SK-N-SH (cell line): ENCODE data around the gene GNAT1. TPM values are rescaled to one million over a fixed set of nuclear protein-coding genes. Genes with fewer than 3 reads are reported as not detected.

ENCODE experiments used
- CTCF ChIA-PET: fragments of 300-600, 350-600 bp; formaldehyde crosslinking; extraction: SDS; loops from one replicate; lab custom pipeline; 2021; lab: Yijun Ruan, JAX
- POLR2A ChIA-PET: fragments of 350-600 bp; sonication (Branson Sonifier 250); formaldehyde crosslinking; extraction: SDS; loops from one replicate; lab custom pipeline; 2020; ENCODE audit warnings: antibody characterized with exemption, inconsistent platforms; lab: Yijun Ruan, JAX
- DNase-seq: peaks from one replicate; pipeline ENCODE4 v3.0.0; 2012
- H2AFZ ChIP-seq: fragments of 200-600 bp; sonication (generic); 2 replicates; pipeline ENCODE4 v1.8.1; 2016; ENCODE audit warnings: antibody characterized with exemption, mild to moderate bottlenecking, low read depth
- H3F3A ChIP-seq: fragments of 200-600 bp; sonication (generic); replicated peaks from 2 replicates; pipeline ENCODE3; 2016; ENCODE audit warnings: antibody characterized with exemption, mild to moderate bottlenecking; ENCODE audit not compliant: insufficient read depth
- H3K27ac ChIP-seq, 2 experiments: fragments of 200-500 bp in 1 of 2; fragments of 200-600 bp in 1 of 2; sonication (Bioruptor generic) in 1 of 2; sonication (generic), shearing (Covaris generic) in 1 of 2; 2 replicates each; pipeline versions ENCODE4 v1.5.1 to v1.6.1; 2014 to 2016; ENCODE audit warnings: low read depth in 2 of 2, inconsistent platforms in 1 of 2, low read length in 1 of 2, mild to moderate bottlenecking in 1 of 2, mixed read lengths in 1 of 2
- H3K27me3 ChIP-seq: fragments of 200-600 bp; sonication (generic), shearing (Covaris generic); 2 replicates; pipeline ENCODE4 v1.6.1; 2016; ENCODE audit warnings: mixed run types; ENCODE audit not compliant: insufficient read depth
- H3K36me3 ChIP-seq, 2 experiments: fragments of 200-500 bp in 1 of 2; fragments of 200-600 bp in 1 of 2; sonication (Bioruptor generic) in 1 of 2; sonication (generic) in 1 of 2; replicated peaks in 1 of 2; 2 replicates each; pipeline versions ENCODE3 to v1.5.1; 2014 to 2016; ENCODE audit warnings: low read length in 1 of 2, mild to moderate bottlenecking in 1 of 2; ENCODE audit not compliant: insufficient read depth in 2 of 2, control insufficient read depth in 1 of 2
- H3K4me1 ChIP-seq, 2 experiments: fragments of 200-500 bp in 1 of 2; fragments of 200-600 bp in 1 of 2; sonication (Bioruptor generic) in 1 of 2; sonication (generic), shearing (Covaris generic) in 1 of 2; 2 replicates each; pipeline versions ENCODE4 v1.5.1 to v1.6.1; 2014 to 2016; ENCODE audit warnings: low read depth in 1 of 2, low read length in 1 of 2, mixed run types in 1 of 2; ENCODE audit not compliant: insufficient read depth in 2 of 2, control insufficient read depth in 1 of 2
- H3K4me2 ChIP-seq: fragments of 200-600 bp; sonication (generic), shearing (Covaris generic); 2 replicates; pipeline ENCODE4 v1.6.1; 2017; ENCODE audit warnings: mixed run types
- H3K4me3 ChIP-seq, 2 experiments: fragments of 200-500 bp in 1 of 2; fragments of 200-600 bp in 1 of 2; sonication (Bioruptor generic) in 1 of 2; sonication (generic), shearing (Covaris generic) in 1 of 2; 2 replicates each; pipeline versions ENCODE4 v1.5.1 to v1.8.1; 2014 to 2016; ENCODE audit warnings: low read depth in 2 of 2, inconsistent platforms in 1 of 2, low read length in 1 of 2, mild to moderate bottlenecking in 1 of 2, mixed read lengths in 1 of 2, moderate library complexity in 1 of 2
- H3K79me2 ChIP-seq: fragments of 200-600 bp; sonication (generic); 2 replicates; pipeline ENCODE4 v1.8.1; 2017; ENCODE audit warnings: mild to moderate bottlenecking; ENCODE audit not compliant: insufficient read depth
- H3K9ac ChIP-seq: fragments of 200-600 bp; sonication (generic); 2 replicates; pipeline ENCODE4 v1.6.1; 2017; ENCODE audit warnings: mixed run types
- H3K9me2 ChIP-seq: fragments of 200-600 bp; sonication (generic); 2 replicates; pipeline ENCODE4 v1.6.1; 2017; ENCODE audit warnings: mixed run types
- H3K9me3 ChIP-seq: fragments of 200-600 bp; sonication (generic); 2 replicates; pipeline ENCODE4 v1.6.1; 2017; ENCODE audit warnings: mixed run types, mild to moderate bottlenecking, moderate library complexity
- H4K20me1 ChIP-seq: fragments of 200-600 bp; sonication (generic); 2 replicates; pipeline ENCODE4 v1.6.1; 2017; ENCODE audit warnings: mild to moderate bottlenecking, mixed run types; ENCODE audit not compliant: insufficient read depth
- CHD2 ChIP-seq: fragments of 150-350 bp; IDR thresholded peaks from 2 replicates; pipeline ENCODE4 v1.6.1; 2018; ENCODE audit warnings: low read length; ENCODE audit not compliant: partially characterized antibody
- EP300 ChIP-seq, 2 experiments: IDR thresholded peaks; 2 replicates each; pipeline versions ENCODE4 v1.4.0 to v1.6.1; 2012; ENCODE audit warnings: borderline replicate concordance in 1 of 2, low read depth in 1 of 2, low read length in 1 of 2
- GABPA ChIP-seq: IDR thresholded peaks from 2 replicates; pipeline ENCODE4 v1.4.0; 2012; ENCODE audit warnings: low read depth, mild to moderate bottlenecking
- IRF3 ChIP-seq: fragments of 150-350 bp; IDR thresholded peaks from 2 replicates; pipeline ENCODE4 v1.6.1; 2016; ENCODE audit warnings: mild to moderate bottlenecking, low read depth, low read length
- JUND ChIP-seq: IDR thresholded peaks from 2 replicates; pipeline ENCODE4 v1.4.0; 2012
- MAX ChIP-seq: IDR thresholded peaks from 2 replicates; pipeline ENCODE4 v1.4.0; 2012; ENCODE audit warnings: low read depth
- NFIC ChIP-seq: IDR thresholded peaks from 2 replicates; pipeline ENCODE4 v1.4.0; 2012; ENCODE audit warnings: borderline replicate concordance
- RAD21 ChIP-seq: IDR thresholded peaks from 2 replicates; pipeline ENCODE4 v1.6.1; 2012; ENCODE audit warnings: mild to moderate bottlenecking, low read length
- RCOR1 ChIP-seq: fragments of 150-350 bp; IDR thresholded peaks from 2 replicates; pipeline ENCODE4 v1.6.1; 2017; ENCODE audit warnings: antibody characterized with exemption, low read length
- RXRA ChIP-seq: IDR thresholded peaks from 2 replicates; pipeline ENCODE4 v1.4.0; 2012; ENCODE audit warnings: low read depth, mild to moderate bottlenecking, borderline replicate concordance
- SMC3 ChIP-seq: IDR thresholded peaks from 2 replicates; pipeline ENCODE4 v1.6.1; 2012; ENCODE audit warnings: low read depth, low read length, improper control_type of control experiment
- TCF12 ChIP-seq: IDR thresholded peaks from 2 replicates; pipeline ENCODE4 v1.4.0; 2012
- USF2 ChIP-seq: fragments of 150-350 bp; IDR thresholded peaks from 2 replicates; pipeline ENCODE4 v1.6.1; 2017; ENCODE audit warnings: antibody characterized with exemption, low read length, low read depth, borderline replicate concordance
- WGBS: methylation state at CpG from one replicate; pipeline ENCODE4 v1.1.6; 2017; ENCODE audit warnings: low lambda C conversion rate; 5-methylcytosine and 5-hydroxymethylcytosine counted together
- polyA plus RNA-seq, 3 experiments: library from polyadenylated mRNA; depleted of rRNA; stranded (reverse); fragments of >200 nt; gene quantifications; 2 replicates each; pipeline ENCODE4 v1.2.3, GENCODE V29; 2012
- TF ChIP-seq, protein P1 (sequence below): fragments of 200-600 bp; sonication (generic); IDR thresholded peaks from 2 replicates; pipeline ENCODE4 v1.6.1; 2017; ENCODE audit warnings: antibody characterized with exemption, mild to moderate bottlenecking, moderate library complexity

Gene GNAT1
- polyA plus RNA-seq, 1 of the 3 experiments (the other 2 are of a cell fraction) = not detected

DNA sequence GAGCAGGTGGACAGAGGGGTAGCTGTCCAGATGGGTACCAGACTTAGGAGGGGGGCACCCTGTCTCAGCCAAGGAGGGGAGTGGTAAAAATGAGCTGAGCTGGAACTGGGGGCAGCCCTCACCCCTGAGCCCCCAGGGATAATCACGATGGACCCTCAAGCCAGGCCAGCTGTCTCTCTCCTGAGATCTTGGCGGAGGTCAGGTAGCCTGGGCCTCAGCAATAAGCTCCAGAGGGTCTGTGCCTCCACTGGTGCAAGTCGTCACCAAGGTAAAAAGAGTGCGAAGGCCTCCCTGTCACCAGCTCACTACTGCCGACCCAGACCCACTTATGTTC is 18.7 kb downstream of the GNAT1 start:
- WGBS = 71% methylated on average over 5 of the region's 5 CpGs

More for the DNA sequence above, 18.7 kb downstream of the GNAT1 start:
- no peaks in the 10 kb centered on the region for H3K9me2 ChIP-seq
- H3K4me3 ChIP-seq = no peak overlapping the region
- H3K27me3 ChIP-seq = peaks cover 14% of the 10 kb centered on the region
- ChIA-PET CTCF (interaction anchor here (1.2 to 61.6 kb wide), 8 partner anchors 11 to 89 kb away, joined by 3 to 1375 read pairs (median 8); partner anchors contain the start of gene GNAT1), POLR2A (interaction anchor here (0.6 kb wide), 1 partner anchor 8 kb away, joined by 3 read pairs; no protein-coding TSS in a partner anchor)
- peaks cover 0 to 9% of the 10 kb centered on the region in 2 experiments; a peak in 1 of 4 replicates for H3K4me1 ChIP-seq
- H3K27ac ChIP-seq = no peak overlapping the region
- H3K4me2 ChIP-seq = no peak overlapping the region
- no peak overlapping the region for H3K9ac ChIP-seq
- no peak for DNase-seq
- H4K20me1 ChIP-seq = no peaks in the 10 kb centered on the region
- TF ChIP-seq GABPA = no peak
- TF ChIP-seq CHD2 = no peak
- TF ChIP-seq RXRA = no peak
- no peak for TF ChIP-seq RCOR1
- no peak for TF ChIP-seq MAX
- no peak for TF ChIP-seq RAD21
- TF ChIP-seq, protein P1, sequence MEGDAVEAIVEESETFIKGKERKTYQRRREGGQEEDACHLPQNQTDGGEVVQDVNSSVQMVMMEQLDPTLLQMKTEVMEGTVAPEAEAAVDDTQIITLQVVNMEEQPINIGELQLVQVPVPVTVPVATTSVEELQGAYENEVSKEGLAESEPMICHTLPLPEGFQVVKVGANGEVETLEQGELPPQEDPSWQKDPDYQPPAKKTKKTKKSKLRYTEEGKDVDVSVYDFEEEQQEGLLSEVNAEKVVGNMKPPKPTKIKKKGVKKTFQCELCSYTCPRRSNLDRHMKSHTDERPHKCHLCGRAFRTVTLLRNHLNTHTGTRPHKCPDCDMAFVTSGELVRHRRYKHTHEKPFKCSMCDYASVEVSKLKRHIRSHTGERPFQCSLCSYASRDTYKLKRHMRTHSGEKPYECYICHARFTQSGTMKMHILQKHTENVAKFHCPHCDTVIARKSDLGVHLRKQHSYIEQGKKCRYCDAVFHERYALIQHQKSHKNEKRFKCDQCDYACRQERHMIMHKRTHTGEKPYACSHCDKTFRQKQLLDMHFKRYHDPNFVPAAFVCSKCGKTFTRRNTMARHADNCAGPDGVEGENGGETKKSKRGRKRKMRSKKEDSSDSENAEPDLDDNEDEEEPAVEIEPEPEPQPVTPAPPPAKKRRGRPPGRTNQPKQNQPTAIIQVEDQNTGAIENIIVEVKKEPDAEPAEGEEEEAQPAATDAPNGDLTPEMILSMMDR = no peak
- no peak for TF ChIP-seq NFIC
- TF ChIP-seq USF2 = no peak
- TF ChIP-seq IRF3 = no peak
- no peak for TF ChIP-seq EP300 (IDR thresholded peaks at IDR 0.05; ENCODE audit: borderline replicate concordance in 1 of 2, low read depth in 1 of 2, low read length in 1 of 2)
- TF ChIP-seq TCF12 = no peak
- no peak for TF ChIP-seq JUND
- no peak for TF ChIP-seq SMC3
- no peaks in the 10 kb centered on the region for H3K9me3 ChIP-seq
- no peaks in the 10 kb centered on the region for H3K36me3 ChIP-seq
- no peak overlapping the region for H2AFZ ChIP-seq
- no peaks in the 10 kb centered on the region for H3F3A ChIP-seq
- H3K79me2 ChIP-seq = no peaks in the 10 kb centered on the region
